Measurements from ENCODE around the gene GPR55. TPM values are rescaled to one million over a fixed set of nuclear protein-coding genes. Genes with fewer than 3 reads are reported as not detected.

GPR55 gene
- total RNA-seq, 1 donor: under 0.01 TPM

DNA sequence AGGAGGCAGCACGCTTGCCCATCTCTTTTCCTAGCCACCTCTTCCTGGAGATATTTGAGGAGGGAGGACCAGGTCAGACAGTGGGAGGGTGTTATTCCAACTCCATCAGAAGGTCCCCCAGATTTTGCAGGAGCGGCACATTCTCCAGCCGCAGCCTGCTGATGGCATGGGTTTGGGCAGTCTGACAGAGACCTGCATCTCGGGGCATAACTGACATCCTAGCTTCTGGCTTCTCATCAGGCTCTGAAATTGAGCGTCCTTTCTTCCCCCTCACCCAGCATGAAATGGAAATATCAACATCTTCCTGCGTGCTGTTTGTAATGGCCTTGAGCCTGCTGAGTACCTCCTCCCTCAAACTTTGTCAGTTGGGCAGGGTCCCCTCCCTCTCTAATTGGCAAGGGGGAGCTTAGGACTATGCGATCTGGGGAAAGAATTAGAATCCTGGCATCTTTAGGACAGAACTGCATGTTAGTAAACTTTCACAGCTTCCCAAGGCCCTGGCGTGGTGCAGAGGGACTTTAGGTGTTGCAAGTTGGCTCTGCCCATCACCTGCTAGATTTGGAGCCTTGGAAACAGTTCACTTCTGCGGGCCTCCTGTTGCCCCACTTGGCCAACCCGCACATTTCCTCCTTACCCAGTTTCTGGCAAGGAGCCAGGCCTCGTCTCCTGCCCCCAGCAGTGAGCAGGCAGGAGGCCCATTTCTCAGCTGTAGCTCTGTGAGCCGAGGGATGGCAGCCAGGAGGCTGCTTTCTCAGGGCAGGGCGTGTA, 58.1 kb downstream of the GPR55 start:
- DNase-seq (ENCODE audit: low read depth): peak; percentile 37
- H3K4me3 ChIP-seq (ENCODE audit: low read depth, low read length): no peak overlapping the region
- TF ChIP-seq, protein P1, sequence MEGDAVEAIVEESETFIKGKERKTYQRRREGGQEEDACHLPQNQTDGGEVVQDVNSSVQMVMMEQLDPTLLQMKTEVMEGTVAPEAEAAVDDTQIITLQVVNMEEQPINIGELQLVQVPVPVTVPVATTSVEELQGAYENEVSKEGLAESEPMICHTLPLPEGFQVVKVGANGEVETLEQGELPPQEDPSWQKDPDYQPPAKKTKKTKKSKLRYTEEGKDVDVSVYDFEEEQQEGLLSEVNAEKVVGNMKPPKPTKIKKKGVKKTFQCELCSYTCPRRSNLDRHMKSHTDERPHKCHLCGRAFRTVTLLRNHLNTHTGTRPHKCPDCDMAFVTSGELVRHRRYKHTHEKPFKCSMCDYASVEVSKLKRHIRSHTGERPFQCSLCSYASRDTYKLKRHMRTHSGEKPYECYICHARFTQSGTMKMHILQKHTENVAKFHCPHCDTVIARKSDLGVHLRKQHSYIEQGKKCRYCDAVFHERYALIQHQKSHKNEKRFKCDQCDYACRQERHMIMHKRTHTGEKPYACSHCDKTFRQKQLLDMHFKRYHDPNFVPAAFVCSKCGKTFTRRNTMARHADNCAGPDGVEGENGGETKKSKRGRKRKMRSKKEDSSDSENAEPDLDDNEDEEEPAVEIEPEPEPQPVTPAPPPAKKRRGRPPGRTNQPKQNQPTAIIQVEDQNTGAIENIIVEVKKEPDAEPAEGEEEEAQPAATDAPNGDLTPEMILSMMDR (IDR thresholded peaks at IDR 0.05; ENCODE audit: insufficient read depth, low read length): no peak

DNA sequence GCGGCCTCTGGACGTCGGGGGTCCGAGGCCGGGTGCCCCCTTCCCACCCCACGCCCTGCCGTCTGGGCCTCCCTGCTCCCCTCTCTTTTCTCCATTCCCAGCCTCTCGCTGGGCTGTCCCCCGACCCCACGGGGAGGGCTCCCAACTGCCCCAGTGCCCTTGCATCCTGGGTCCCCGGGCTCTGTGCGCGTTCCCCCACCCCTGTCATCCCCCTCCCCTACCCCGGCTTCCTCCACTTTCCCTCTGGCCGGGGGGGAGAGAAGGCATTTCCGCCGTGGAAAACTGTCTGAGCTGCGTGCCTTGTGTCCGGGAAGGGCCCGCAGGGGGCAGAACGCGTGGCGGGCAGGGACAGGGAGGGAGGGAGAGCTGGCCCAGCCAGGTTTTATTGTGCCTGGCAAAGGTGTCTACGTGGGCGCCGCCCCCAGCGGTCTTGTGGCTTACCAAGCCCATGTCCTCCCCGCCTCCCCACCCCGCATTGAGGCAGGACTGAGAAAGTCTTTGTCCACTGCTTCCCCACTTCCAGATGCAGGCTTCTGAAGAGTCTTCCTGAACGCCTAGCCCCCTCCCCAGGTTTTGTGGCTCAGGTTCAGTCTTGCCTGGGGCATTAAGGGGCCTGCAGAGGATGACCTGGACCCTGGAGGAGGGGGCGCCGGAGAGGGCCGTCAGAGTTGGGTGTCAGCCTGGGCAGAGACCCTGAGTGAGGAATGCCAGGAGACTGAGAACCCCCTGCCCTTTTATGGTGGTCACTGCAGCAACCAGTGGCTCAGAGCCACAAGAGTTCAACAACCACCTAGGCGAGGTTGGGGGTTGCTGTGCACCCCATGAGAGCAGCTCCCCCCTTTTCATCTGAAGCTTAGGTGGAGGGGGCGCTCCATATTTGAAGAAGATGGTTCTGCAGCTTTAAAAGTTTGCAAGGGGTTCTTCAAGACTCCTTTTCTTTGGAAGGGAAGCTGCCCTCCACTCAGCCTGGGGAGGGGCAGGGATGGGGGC, 59.0 kb downstream of the GPR55 start:
- DNase-seq (ENCODE audit: low read depth): no peak
- peak overlapping the region; percentile 77 for H3K4me3 ChIP-seq (ENCODE audit: low read depth, low read length)
- TF ChIP-seq, protein P1 (IDR thresholded peaks at IDR 0.05; ENCODE audit: insufficient read depth, low read length): no peak

DNA sequence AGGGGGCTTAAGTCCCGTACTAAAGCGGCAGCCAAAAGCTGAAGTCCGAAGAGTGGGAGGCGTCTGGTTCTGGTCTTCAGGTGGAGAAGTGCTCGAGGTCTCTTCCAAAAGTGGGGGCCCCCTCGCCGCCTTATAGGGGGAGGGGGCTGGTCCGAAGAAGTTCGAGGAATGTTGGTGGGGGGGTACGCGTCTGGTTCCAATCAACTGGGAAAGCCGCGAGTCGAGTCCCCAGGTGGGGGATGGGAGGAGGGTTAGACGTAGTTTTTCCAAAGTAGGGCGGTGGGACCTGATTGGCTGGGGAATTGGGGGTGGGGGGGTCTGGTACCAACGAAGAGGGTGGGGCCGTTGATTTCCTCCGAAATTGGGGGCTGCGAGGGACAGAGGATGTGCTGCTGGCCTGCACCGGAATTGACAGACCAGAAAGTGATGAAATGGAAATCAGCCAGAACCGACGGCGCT, 59.7 kb downstream of the GPR55 start:
- peak overlapping the region; percentile 77 for H3K4me3 ChIP-seq (ENCODE audit: low read depth, low read length)
- DNase-seq (ENCODE audit: low read depth): no peak
- TF ChIP-seq, protein P1 (IDR thresholded peaks at IDR 0.05; ENCODE audit: insufficient read depth, low read length): no peak

DNA sequence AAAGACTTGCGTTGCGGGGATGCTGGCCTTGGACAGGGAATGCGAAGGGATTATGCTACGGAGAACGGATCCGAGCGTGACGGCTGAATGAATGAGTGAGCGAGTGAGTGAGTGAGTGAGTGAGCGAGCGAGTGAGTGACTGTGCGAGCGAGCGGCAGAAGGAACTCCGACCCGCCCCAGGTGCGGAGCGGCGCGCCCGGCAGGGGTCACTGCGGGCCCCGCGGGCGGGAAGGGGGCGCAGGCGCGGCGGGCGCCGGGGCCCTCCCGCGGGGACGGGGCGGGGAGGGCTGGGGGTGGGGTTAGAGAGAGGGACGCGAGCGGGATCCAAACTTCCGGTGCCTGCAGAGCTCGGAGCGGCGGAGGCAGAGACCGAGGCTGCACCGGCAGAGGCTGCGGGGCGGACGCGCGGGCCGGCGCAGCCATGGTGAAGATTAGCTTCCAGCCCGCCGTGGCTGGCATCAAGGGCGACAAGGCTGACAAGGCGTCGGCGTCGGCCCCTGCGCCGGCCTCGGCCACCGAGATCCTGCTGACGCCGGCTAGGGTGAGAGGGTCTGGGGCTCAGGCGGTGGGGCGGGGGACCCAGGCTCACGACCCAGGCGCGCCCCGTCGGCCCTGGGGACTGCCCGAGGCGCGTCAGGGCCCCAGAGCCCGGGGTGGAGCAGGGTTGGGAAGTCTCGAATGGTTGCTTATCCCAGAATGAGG, 60.3 kb downstream of the GPR55 start, which contains the start of gene ITM2C:
ITM2C (plus strand) TSS at position 338 of the 702 bp plus-strand sequence; CDS start at position 422, 84 bp downstream.
- TF ChIP-seq, protein P1 (IDR thresholded peaks at IDR 0.05; ENCODE audit: insufficient read depth, low read length): peak; percentile 27
- peak within 1 kb of the TSS; percentile 77 for H3K4me3 ChIP-seq (ENCODE audit: low read depth, low read length)
- DNase-seq (ENCODE audit: low read depth): peak; percentile 43

DNA sequence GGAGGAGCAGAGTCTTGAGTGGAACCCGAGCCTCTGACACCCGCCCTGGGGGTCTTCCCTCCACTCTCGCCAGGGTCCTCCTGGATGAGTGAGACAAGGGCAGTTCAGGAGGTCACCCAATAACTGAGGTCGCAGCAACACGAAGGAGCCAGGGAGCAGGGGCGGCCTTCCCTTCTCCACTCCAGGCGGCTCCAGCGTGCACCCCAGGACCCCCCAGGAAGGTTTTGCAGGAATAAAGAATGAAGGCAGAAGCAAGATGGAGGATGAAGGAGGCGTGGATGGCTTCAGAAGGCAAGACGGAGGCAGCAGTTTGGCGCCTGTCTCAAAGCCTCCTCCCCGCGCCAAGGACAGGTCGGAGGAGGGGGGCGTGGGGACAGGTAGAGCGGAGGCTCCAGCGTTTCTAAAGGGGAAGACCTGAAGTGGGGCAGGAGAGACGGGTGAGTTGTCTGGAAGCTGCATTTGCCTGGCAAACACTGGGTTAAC, 60.9 kb downstream of the GPR55 start:
- no peak for DNase-seq (ENCODE audit: low read depth)
- TF ChIP-seq, protein P1 (IDR thresholded peaks at IDR 0.05; ENCODE audit: insufficient read depth, low read length): no peak
- H3K4me3 ChIP-seq (ENCODE audit: low read depth, low read length): peak overlapping the region; percentile 77
